Fibroblast of skin of back (primary cell): ENCODE results near the gene EBF3.

Experiments
- DNase-seq: peaks from one replicate; pipeline ENCODE4 v3.0.0-alpha.2; 2013

The EBF3 gene

GRCh38 chr10:129959544-129960480 is 4.3 kb downstream of the EBF3 start:
- DNase-seq = no peak

GRCh38 chr10:129958629-129959543 is 5.2 kb downstream of the EBF3 start:
- DNase-seq = no peak

GRCh38 chr10:129958148-129958628 is 5.9 kb downstream of the EBF3 start:
- DNase-seq = no peak

- no peak for DNase-seq
These were observed 7.0 kb downstream of the EBF3 start for GRCh38 chr10:129956876-129957673.

- DNase-seq = no peak
These were observed 7.8 kb downstream of the EBF3 start for GRCh38 chr10:129956286-129956670.

- no peak for DNase-seq
These were observed 8.3 kb downstream of the EBF3 start for GRCh38 chr10:129955601-129956285.

GRCh38 chr10:129954492-129955315 is 9.4 kb downstream of the EBF3 start:
- no peak for DNase-seq

- peak; percentile 55 for DNase-seq
These were observed 10.7 kb downstream of the EBF3 start for GRCh38 chr10:129953119-129954051.

- no peak for DNase-seq
These were observed 11.5 kb downstream of the EBF3 start for GRCh38 chr10:129952378-129953118.

- DNase-seq = no peak
These were observed 12.2 kb downstream of the EBF3 start for GRCh38 chr10:129951970-129952265.

- DNase-seq = no peak
These were observed 12.7 kb downstream of the EBF3 start for GRCh38 chr10:129951101-129951969.

GRCh38 chr10:129950676-129951075 is 13.4 kb downstream of the EBF3 start:
- DNase-seq = no peak

GRCh38 chr10:129949891-129950291 is 14.2 kb downstream of the EBF3 start:
- peak; percentile 42 for DNase-seq

- DNase-seq = no peak
These were observed 14.7 kb downstream of the EBF3 start for GRCh38 chr10:129949411-129949810.

GRCh38 chr10:129946859-129947258 is 17.2 kb downstream of the EBF3 start:
- no peak for DNase-seq

GRCh38 chr10:129945941-129946760 is 17.9 kb downstream of the EBF3 start:
- no peak for DNase-seq

GRCh38 chr10:129945526-129945925 is 18.5 kb downstream of the EBF3 start:
- no peak for DNase-seq
